Measurements from ENCODE around the gene KCNA4. TPM values are rescaled to one million over a fixed set of nuclear protein-coding genes. Genes with fewer than 3 reads are reported as not detected.

Gene KCNA4
- total and polyA plus RNA-seq, 8 donors = 0.58 to 2.2 TPM; not detected in 6

DNA sequence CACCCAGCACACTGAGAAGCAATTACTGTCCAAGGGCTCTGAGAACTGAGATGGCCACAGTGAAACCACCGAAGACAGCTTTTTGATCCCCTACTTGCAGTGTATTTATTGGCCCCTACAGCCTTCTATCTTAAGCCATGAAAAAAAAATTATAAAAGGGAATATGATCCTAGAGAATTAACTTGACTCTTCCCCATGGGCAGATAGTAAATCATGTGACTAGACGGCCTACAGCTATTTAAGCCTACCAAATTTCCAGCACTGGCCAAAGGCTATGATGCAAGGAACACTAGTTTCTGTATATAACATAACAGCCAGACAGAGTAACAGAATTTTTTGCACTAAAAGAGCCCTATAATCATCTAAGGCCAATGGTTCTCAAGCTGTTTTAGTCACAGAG is 53.8 kb downstream of the KCNA4 start:
- no peak overlapping the region for H3K4me3 ChIP-seq
- TF ChIP-seq POLR2A (IDR thresholded peaks at IDR 0.05) = no peak
- no peak for TF ChIP-seq POLR2AphosphoS5 (IDR thresholded peaks at IDR 0.05)
- TF ChIP-seq, protein P1, sequence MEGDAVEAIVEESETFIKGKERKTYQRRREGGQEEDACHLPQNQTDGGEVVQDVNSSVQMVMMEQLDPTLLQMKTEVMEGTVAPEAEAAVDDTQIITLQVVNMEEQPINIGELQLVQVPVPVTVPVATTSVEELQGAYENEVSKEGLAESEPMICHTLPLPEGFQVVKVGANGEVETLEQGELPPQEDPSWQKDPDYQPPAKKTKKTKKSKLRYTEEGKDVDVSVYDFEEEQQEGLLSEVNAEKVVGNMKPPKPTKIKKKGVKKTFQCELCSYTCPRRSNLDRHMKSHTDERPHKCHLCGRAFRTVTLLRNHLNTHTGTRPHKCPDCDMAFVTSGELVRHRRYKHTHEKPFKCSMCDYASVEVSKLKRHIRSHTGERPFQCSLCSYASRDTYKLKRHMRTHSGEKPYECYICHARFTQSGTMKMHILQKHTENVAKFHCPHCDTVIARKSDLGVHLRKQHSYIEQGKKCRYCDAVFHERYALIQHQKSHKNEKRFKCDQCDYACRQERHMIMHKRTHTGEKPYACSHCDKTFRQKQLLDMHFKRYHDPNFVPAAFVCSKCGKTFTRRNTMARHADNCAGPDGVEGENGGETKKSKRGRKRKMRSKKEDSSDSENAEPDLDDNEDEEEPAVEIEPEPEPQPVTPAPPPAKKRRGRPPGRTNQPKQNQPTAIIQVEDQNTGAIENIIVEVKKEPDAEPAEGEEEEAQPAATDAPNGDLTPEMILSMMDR (IDR thresholded peaks at IDR 0.05) = no peak
- no peak for TF ChIP-seq EP300 (IDR thresholded peaks at IDR 0.05)
- DNase-seq = no peak
- H3K4me1 ChIP-seq = no peaks in the 10 kb centered on the region
- no peaks in the 10 kb centered on the region for H3K27me3 ChIP-seq
- no peaks in the 10 kb centered on the region for H3K36me3 ChIP-seq
- no peaks in the 10 kb centered on the region for H3K9me3 ChIP-seq
- WGBS, 5 donors = 82 to 91% (median 88%) methylated on average over 2 of the region's 2 CpGs
- intact Hi-C loops (cut with DNase I; ENCODE audit: low total_unique reads) = no loop called here
- H3K27ac ChIP-seq = no peak overlapping the region

DNA sequence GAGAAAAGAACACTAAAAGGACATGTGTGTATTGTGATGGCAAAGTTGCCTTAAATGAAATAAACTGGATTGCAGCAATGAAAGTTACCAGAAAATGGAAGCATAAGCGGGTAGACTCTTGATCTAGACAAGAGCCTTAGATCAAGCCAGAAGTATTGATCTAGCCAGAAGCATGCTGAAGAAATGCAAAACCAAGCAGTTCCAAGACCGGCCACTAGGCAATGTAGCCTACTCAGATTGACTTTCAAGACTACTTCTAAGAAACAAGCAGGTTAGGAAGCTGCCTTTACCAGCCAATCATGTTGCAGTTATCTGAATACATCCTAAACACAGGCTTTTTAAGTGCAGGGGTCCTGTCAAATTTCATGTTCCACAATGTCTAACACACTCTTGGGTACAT is 54.6 kb downstream of the KCNA4 start:
- H3K27me3 ChIP-seq = no peaks in the 10 kb centered on the region
- TF ChIP-seq, protein P1 (IDR thresholded peaks at IDR 0.05) = peak in 1 of 7 experiments; percentile 19
- no peak for TF ChIP-seq EP300 (IDR thresholded peaks at IDR 0.05)
- no peaks in the 10 kb centered on the region for H3K36me3 ChIP-seq
- H3K9me3 ChIP-seq = no peaks in the 10 kb centered on the region
- H3K4me3 ChIP-seq = no peak overlapping the region
- intact Hi-C loops (cut with DNase I; ENCODE audit: low total_unique reads) = no loop called here
- 66 to 78% (median 75%) methylated on average over 2 of the region's 2 CpGs for WGBS, 5 donors
- no peak overlapping the region for H3K27ac ChIP-seq
- no peaks in the 10 kb centered on the region for H3K4me1 ChIP-seq
- DNase-seq = no peak

Other genes starting within 250 kb of the KCNA4 start
- gene FSHB, start 214.0 kb upstream of the KCNA4 start, total RNA-seq = not detected
- gene FSHB, start 214.0 kb upstream of the KCNA4 start, polyA plus RNA-seq = not detected

Data from stomach (tissue), 9 donors.